ENCODE data around the gene GLOD4. TPM values are rescaled to one million over a fixed set of nuclear protein-coding genes. Genes with fewer than 3 reads are reported as not detected.

GLOD4 gene
- total RNA-seq, 1 donor from 2014 or later = 61.8 TPM

GRCh38 chr17:731644-732066 is 50.4 kb downstream of the GLOD4 start:
- Histone ChIP-seq H3K9ac (ENCODE audit: low read length) (peak overlapping the region; percentile 82), H3K4me3 (ENCODE audit: insufficient read depth, low read depth, low read length) (peak overlapping the region; percentile 64), H3K79me2 (ENCODE audit: insufficient read depth, low read length) (peaks cover 38% of the 10 kb centered on the region), H2AFZ (ENCODE audit: low read depth, low read length) (peak overlapping the region; percentile 83), H3K4me1 (ENCODE audit: insufficient read depth, low read length) (peaks cover 18% of the 10 kb centered on the region), H3K27ac (ENCODE audit: low read depth, low read length) (peak overlapping the region; percentile 50), H3K27me3 (ENCODE audit: insufficient read depth, low read length) (no peaks in the 10 kb centered on the region), H3K36me3 (ENCODE audit: insufficient read depth, low read length) (peaks cover 7% of the 10 kb centered on the region), H3K9me3 (ENCODE audit: insufficient read depth, low read depth, low read length) (no peaks in the 10 kb centered on the region), H4K20me1 (ENCODE audit: insufficient read depth, low read length) (peaks cover 43% of the 10 kb centered on the region), H3K4me2 (ENCODE audit: low read length) (peak overlapping the region; percentile 97)
- peaks cover 2% of the 10 kb centered on the region for H3K36me3 Mint-ChIP-seq (ENCODE audit: low read depth, unreplicated experiment)
- no peak for DNase-seq (ENCODE audit: low read depth)
- no peak for FAIRE-seq
- no peak for TF ChIP-seq CTCF (IDR thresholded peaks at IDR 0.05; ENCODE audit: insufficient read depth, low read depth, low read length)
- no peak for TF ChIP-seq EZH2 (IDR thresholded peaks at IDR 0.05; ENCODE audit: insufficient read depth, low read length)
- no peak overlapping the region for H3K27ac Mint-ChIP-seq (ENCODE audit: unreplicated experiment)
- peaks cover 3% of the 10 kb centered on the region for H3K27me3 Mint-ChIP-seq (ENCODE audit: low read depth, unreplicated experiment)
- H3K4me3 Mint-ChIP-seq (ENCODE audit: unreplicated experiment) = peak overlapping the region; percentile 80
- H3K4me1 Mint-ChIP-seq (ENCODE audit: low read depth, unreplicated experiment) = peaks cover 7% of the 10 kb centered on the region
- H3K9me3 Mint-ChIP-seq (ENCODE audit: unreplicated experiment) = no peaks in the 10 kb centered on the region

GRCh38 chr17:728911-729310 is 53.2 kb downstream of the GLOD4 start:
- Mint-ChIP-seq H3K4me1 (ENCODE audit: low read depth, unreplicated experiment) (peaks cover 7% of the 10 kb centered on the region), H3K4me3 (ENCODE audit: unreplicated experiment) (no peak overlapping the region), H3K9me3 (ENCODE audit: unreplicated experiment) (no peaks in the 10 kb centered on the region), H3K27ac (ENCODE audit: unreplicated experiment) (no peak overlapping the region), H3K36me3 (ENCODE audit: low read depth, unreplicated experiment) (no peaks in the 10 kb centered on the region), H3K27me3 (ENCODE audit: low read depth, unreplicated experiment) (peaks cover 3% of the 10 kb centered on the region)
- H3K27ac ChIP-seq (ENCODE audit: low read depth, low read length) = no peak overlapping the region
- DNase-seq (ENCODE audit: low read depth) = no peak
- H3K4me1 ChIP-seq (ENCODE audit: insufficient read depth, low read length) = peaks cover 15% of the 10 kb centered on the region
- no peak for FAIRE-seq
- no peak overlapping the region for H3K4me3 ChIP-seq (ENCODE audit: insufficient read depth, low read depth, low read length)
- no peak overlapping the region for H3K9ac ChIP-seq (ENCODE audit: low read length)
- TF ChIP-seq EZH2 (IDR thresholded peaks at IDR 0.05; ENCODE audit: insufficient read depth, low read length) = no peak
- TF ChIP-seq CTCF (IDR thresholded peaks at IDR 0.05; ENCODE audit: insufficient read depth, low read depth, low read length) = no peak
- no peaks in the 10 kb centered on the region for H3K9me3 ChIP-seq (ENCODE audit: insufficient read depth, low read depth, low read length)
- peaks cover 16% of the 10 kb centered on the region for H4K20me1 ChIP-seq (ENCODE audit: insufficient read depth, low read length)
- no peak overlapping the region for H3K4me2 ChIP-seq (ENCODE audit: low read length)
- H3K27me3 ChIP-seq (ENCODE audit: insufficient read depth, low read length) = no peaks in the 10 kb centered on the region
- H2AFZ ChIP-seq (ENCODE audit: low read depth, low read length) = no peak overlapping the region
- H3K79me2 ChIP-seq (ENCODE audit: insufficient read depth, low read length) = peaks cover 13% of the 10 kb centered on the region
- no peaks in the 10 kb centered on the region for H3K36me3 ChIP-seq (ENCODE audit: insufficient read depth, low read length)

GRCh38 chr17:726271-726919 is 55.7 kb downstream of the GLOD4 start:
- Mint-ChIP-seq H3K36me3 (ENCODE audit: low read depth, unreplicated experiment) (no peaks in the 10 kb centered on the region), H3K4me3 (ENCODE audit: unreplicated experiment) (no peak overlapping the region), H3K27ac (ENCODE audit: unreplicated experiment) (no peak overlapping the region), H3K9me3 (ENCODE audit: unreplicated experiment) (no peaks in the 10 kb centered on the region), H3K27me3 (ENCODE audit: low read depth, unreplicated experiment) (peaks cover 4% of the 10 kb centered on the region), H3K4me1 (ENCODE audit: low read depth, unreplicated experiment) (peaks cover 2% of the 10 kb centered on the region)
- Histone ChIP-seq H2AFZ (ENCODE audit: low read depth, low read length) (no peak overlapping the region), H3K9me3 (ENCODE audit: insufficient read depth, low read depth, low read length) (no peaks in the 10 kb centered on the region), H3K4me3 (ENCODE audit: insufficient read depth, low read depth, low read length) (no peak overlapping the region), H4K20me1 (ENCODE audit: insufficient read depth, low read length) (peaks cover 7% of the 10 kb centered on the region), H3K4me2 (ENCODE audit: low read length) (no peak overlapping the region), H3K9ac (ENCODE audit: low read length) (no peak overlapping the region), H3K36me3 (ENCODE audit: insufficient read depth, low read length) (no peaks in the 10 kb centered on the region), H3K4me1 (ENCODE audit: insufficient read depth, low read length) (no peaks in the 10 kb centered on the region), H3K79me2 (ENCODE audit: insufficient read depth, low read length) (no peaks in the 10 kb centered on the region), H3K27me3 (ENCODE audit: insufficient read depth, low read length) (no peaks in the 10 kb centered on the region), H3K27ac (ENCODE audit: low read depth, low read length) (no peak overlapping the region)
- DNase-seq (ENCODE audit: low read depth) (no peak), FAIRE-seq (no peak)
- TF ChIP-seq CTCF (IDR thresholded peaks at IDR 0.05; ENCODE audit: insufficient read depth, low read depth, low read length) (no peak), EZH2 (IDR thresholded peaks at IDR 0.05; ENCODE audit: insufficient read depth, low read length) (no peak)
